ENCODE measurements around the gene MMRN2.

The MMRN2 gene

DNA sequence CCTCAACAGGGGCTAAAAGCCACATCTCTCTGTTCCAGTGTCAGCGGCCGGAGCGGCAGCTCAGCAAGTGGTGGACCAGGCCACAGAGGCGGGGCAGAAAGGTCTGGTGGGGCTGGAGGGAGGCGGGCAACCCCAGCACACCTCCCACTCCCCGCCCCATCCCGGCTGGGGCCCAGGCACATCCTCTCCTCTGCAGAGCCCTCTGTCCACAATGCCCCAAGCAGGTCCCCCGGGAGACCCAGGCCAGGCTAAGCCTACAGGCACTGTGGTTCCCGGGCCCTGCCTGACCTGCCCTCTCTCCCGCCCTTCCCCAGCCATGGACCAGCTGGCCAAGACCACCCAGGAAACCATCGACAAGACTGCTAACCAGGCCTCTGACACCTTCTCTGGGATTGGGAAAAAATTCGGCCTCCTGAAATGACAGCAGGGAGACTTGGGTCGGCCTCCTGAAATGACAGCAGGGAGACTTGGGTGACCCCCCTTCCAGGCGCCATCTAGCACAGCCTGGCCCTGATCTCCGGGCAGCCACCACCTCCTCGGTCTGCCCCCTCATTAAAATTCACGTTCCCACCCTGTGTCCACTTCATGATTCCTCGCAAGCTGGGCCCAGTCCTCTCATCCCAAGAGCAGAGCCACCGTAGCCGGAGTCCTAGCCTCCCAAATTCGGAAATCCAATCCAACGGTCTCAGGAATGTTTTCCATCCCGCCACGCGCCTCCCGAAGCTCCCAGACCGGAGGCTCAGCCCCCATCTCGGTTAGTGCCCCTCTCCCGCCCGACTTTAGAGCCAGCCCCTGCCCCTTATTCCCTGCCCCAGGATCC, 13.0 kb upstream of the MMRN2 start:
- DNase-seq (ENCODE audit: low spot score): no peak

- no peak for DNase-seq (ENCODE audit: low spot score)
These were observed 12.1 kb upstream of the MMRN2 start for GRCh38 chr10:86969421-86970041.

- DNase-seq (ENCODE audit: low spot score): no peak
These were observed 11.6 kb upstream of the MMRN2 start for GRCh38 chr10:86968994-86969355.

DNA sequence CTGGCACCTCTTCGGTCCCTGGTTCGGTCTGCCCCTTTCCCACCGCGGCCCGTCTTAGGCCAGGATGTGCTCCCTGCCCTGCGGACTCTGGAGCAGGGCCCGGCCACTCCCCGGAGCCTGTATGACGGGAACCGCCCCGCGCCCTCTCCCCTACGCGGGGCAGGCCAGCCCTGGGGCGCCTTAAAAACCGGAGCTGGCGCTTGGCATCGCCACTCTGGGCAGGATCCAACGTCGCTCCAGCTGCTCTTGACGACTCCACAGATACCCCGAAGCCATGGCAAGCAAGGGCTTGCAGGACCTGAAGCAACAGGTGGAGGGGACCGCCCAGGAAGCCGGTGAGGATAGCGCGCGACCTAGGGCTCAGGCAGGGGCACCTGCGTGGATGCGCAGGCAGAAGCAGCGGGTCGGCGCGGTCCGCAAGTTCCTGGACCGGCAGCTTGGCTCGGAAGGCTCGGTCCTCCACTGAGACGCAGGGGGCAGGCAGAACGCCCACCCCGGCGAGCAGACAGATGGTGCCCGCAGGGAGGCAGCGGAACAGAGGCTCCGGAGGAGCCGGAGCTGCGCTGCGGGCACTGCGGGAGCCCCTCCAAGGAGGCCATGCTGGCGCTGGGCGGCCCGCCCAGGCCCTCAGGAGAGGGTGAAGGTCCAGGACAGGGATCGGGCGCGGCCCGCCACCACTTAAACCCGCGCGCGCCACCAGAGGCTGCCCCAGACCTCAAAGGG, 11.0 kb upstream of the MMRN2 start, which contains the start of gene ADIRF:
Gene ADIRF, plus strand, starts transcription at position 212 of the 723 bp plus-strand sequence. Its CDS starts 63 bp downstream, at position 275.
- no peak for DNase-seq (ENCODE audit: low spot score)

DNA sequence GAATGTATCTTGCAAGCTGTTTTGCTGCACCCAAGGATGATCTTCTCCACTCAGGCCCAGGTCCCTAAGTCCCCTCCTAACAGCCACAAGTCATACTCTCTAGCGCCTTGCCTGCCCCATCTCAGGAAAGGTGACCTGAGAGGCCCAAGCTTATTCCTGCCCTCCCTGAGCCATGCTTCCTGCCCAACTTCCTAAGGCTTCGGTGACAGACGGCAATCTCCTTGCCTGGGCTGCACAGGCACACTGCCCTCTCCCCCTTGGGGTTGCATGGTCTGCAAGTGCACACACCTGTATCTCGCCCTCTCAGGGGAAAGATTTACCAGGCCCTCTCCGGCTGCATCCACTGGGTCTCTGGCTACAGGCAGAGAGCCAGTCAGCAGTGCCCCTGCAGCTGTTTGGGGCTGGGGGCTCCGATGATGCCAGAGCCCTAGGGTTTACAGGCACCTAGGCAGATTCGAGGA, 10.1 kb upstream of the MMRN2 start:
- DNase-seq (ENCODE audit: low spot score): no peak

DNA sequence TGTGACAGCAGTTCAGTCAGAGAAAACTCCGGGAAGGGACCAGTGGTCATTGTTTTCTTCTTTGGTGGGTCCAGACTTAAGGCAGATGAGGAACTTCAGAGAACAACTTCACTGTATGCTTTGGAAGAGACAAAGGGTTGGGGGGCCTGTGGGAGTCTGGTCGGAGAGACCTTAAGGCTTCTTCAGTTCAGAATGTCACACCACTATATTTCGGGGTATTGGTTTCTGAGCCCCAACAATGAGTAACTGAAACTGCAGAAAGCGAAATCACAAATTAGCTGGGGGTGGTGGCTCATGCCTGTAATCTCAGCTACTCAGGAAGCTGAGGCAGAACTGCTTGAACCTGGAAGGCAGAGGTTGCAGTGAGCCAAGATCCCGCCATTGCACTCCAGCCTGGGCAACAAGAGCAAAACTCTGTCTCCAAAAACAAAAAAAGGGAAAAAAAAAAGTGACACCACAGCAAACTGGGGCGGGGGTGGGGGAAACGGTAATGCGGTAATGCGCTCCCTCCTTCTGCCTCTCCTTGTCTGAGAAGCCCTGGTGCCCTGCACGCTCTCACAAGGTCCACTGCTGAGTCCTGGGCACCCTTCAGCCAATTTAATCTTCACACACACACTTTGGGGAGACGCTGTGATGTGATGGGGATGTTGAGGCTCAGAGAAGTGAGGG, 8.7 kb upstream of the MMRN2 start:
- no peak for DNase-seq (ENCODE audit: low spot score)

- DNase-seq (ENCODE audit: low spot score): no peak
These were observed 7.4 kb upstream of the MMRN2 start for GRCh38 chr10:86964847-86965190.

DNA sequence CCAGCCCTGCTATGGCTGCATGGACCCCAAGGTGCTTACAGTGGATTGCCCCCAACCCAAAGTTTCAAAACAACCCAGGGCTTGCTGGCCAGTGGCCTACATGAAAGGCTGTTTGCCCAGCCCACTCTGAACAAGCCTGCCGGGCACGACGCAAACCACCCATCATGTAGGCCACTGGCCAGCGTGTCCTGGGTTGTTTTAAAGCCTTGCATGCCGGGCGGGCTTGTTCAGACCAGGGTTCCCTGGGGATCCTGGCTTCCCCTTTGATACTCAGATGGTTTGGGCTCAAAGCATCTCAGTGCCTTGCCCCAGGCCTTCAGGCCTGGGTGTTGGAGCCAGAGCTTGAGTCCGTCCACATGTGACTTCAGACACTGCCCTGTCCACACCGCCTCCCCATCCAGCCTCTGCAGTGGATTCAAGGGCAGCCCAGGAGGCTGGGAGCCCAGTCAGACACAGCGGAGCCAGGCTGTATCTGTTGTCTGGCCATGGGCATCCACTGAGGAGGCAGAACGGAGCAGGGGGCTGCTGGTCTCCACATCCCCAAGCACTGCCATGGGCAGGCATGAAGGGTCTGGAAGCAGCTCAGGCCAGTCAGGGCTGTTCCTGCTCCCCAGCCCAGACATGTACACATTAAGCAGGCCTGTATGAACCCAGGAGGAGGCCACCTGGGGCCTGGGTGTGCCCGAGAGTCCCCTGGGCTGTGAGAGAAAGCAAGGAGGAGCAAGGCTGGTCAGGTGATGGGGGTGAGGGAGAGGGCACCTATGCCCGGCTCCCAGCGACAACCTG, 6.8 kb upstream of the MMRN2 start:
- no peak for DNase-seq (ENCODE audit: low spot score)

GRCh38 chr10:86963341-86963919, 6.0 kb upstream of the MMRN2 start:
- no peak for DNase-seq (ENCODE audit: low spot score)

GRCh38 chr10:86962981-86963310, 5.5 kb upstream of the MMRN2 start:
- no peak for DNase-seq (ENCODE audit: low spot score)

GRCh38 chr10:86962136-86962980, 4.9 kb upstream of the MMRN2 start:
- DNase-seq (ENCODE audit: low spot score): no peak

DNA sequence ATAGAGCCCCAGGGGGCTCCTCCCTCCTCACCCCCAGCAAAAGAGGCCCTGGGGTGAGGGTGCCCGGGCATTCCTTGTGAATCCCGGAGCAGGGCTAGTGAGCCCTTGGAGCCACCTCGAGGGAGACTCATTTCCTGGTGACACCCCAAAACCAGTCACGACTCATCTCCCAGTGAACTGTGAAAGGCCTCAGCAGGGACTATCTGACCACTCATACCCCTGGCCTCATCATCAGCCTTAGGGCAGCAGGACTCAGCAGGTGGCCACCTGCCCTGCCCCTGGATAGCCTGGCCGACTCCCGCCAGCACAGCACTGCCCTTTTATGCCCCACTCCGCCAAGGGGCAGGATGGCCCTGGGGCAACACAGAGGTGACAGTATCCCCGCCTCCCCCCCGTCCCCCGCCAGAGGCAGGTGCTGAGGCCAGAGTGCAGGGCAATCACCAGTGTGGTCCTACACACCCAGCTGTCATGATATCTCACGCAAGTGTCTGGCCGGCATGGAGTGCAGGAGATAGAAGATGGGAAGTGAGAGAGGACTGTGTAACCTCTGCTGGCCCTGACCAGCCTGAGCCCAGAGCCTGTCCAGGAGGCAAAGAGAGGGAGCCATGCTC, 4.2 kb upstream of the MMRN2 start:
- no peak for DNase-seq (ENCODE audit: low spot score)

- no peak for DNase-seq (ENCODE audit: low spot score)
These were observed 3.5 kb upstream of the MMRN2 start for GRCh38 chr10:86960863-86961434.

GRCh38 chr10:86960003-86960862, 2.8 kb upstream of the MMRN2 start:
- no peak for DNase-seq (ENCODE audit: low spot score)

GRCh38 chr10:86959737-86960002, 2.3 kb upstream of the MMRN2 start:
- DNase-seq (ENCODE audit: low spot score): no peak

- no peak for DNase-seq (ENCODE audit: low spot score)
These were observed 1.7 kb upstream of the MMRN2 start for GRCh38 chr10:86958901-86959736.

DNA sequence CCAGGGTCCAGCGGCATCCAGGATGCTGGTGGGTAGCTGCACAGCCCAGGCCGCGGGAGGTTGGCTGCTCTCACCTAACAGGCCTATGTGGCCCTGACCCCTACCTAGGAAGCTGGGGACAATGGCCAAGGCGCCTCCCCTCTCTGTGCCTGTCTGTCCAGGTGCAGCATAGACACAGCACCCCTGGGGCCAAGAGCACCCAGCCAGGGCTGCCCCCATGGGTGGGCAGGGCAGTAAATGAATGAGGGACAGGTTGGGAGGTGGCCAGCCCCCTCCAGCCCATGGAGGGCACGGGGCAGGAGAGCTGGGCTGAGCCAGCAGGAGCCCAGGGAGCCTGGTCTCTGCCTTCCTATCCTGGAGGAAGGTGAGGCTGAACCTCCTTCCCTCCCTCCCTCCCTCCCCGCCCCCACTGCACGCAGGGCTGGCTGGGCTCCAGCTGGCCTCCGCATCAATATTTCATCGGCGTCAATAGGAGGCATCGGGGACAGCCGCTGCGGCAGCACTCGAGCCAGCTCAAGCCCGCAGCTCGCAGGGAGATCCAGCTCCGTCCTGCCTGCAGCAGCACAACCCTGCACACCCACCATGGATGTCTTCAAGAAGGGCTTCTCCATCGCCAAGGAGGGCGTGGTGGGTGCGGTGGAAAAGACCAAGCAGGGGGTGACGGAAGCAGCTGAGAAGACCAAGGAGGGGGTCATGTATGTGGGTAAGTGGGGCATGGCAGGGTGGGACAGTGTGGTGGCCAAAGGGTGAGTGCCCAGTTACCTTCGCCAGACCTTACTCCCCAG, 893 bp upstream of the MMRN2 start, which contains the start of gene SNCG:
Gene SNCG, plus strand, starts transcription at position 484 of the 785 bp plus-strand sequence. Its CDS starts 99 bp downstream, at position 583.
- DNase-seq (ENCODE audit: low spot score): no peak

Measured in pons (tissue), 1 donor.